Neural progenitor cell (in vitro differentiated cells): ENCODE measurements around the gene INSM1. TPM values are rescaled to one million over a fixed set of nuclear protein-coding genes. Genes with fewer than 3 reads are reported as not detected.
A peak's percentile ranks its signal among the peaks of the same experiment; 100 is the strongest.

Experiments
- DNase-seq: peaks from one replicate; pipeline ENCODE4 v3.0.0-alpha.2; 2016; ENCODE audit warnings: low spot score
- H2AFZ ChIP-seq: fragments of 200-600 bp; sonication (generic); replicated peaks from 2 replicates; pipeline ENCODE4 v1.6.1; 2016; ENCODE audit warnings: antibody characterized with exemption
- H3F3A ChIP-seq: fragments of 200-600 bp; sonication (generic); 2 replicates; pipeline ENCODE4 v1.6.1; 2016; ENCODE audit warnings: antibody characterized with exemption, low read depth
- H3K27ac ChIP-seq: fragments of 200-600 bp; sonication (generic); 2 replicates; pipeline ENCODE4 v1.5.1; 2016; ENCODE audit warnings: mild to moderate bottlenecking
- H3K27me3 ChIP-seq: fragments of 200-600 bp; sonication (generic); 2 replicates; pipeline ENCODE4 v1.6.1; 2016; ENCODE audit warnings: mild to moderate bottlenecking, moderate library complexity
- H3K36me3 ChIP-seq: fragments of 200-600 bp; sonication (generic); 2 replicates; pipeline ENCODE4 v1.5.1; 2016
- H3K4me1 ChIP-seq: fragments of 200-600 bp; sonication (generic); 2 replicates; pipeline ENCODE4 v1.6.1; 2016; ENCODE audit warnings: mixed run types
- H3K4me2 ChIP-seq: fragments of 200-600 bp; sonication (generic); 2 replicates; pipeline ENCODE4 v1.6.1; 2016
- H3K4me3 ChIP-seq: fragments of 200-600 bp; sonication (generic); 2 replicates; pipeline ENCODE4 v1.5.1; 2016
- H3K79me2 ChIP-seq: fragments of 200-600 bp; sonication (generic); 2 replicates; pipeline ENCODE4 v1.6.1; 2016; ENCODE audit warnings: low read depth
- H3K9ac ChIP-seq: fragments of 200-600 bp; sonication (generic); 2 replicates; pipeline ENCODE4 v1.6.1; 2016
- H3K9me3 ChIP-seq: fragments of 200-600 bp; sonication (generic); 2 replicates; pipeline ENCODE4 v1.5.1; 2016; ENCODE audit warnings: low read depth
- H4K20me1 ChIP-seq: fragments of 200-600 bp; sonication (generic); 2 replicates; pipeline ENCODE4 v1.6.1; 2016; ENCODE audit warnings: low read depth
- H3K27ac Mint-ChIP-seq: 3 replicates; pipeline ENCODE4 v1.8.0; 2021; ENCODE audit warnings: mixed read lengths
- H3K27me3 Mint-ChIP-seq: 2 replicates; pipeline ENCODE4 v1.8.0; 2022; ENCODE audit warnings: low read depth, mild to moderate bottlenecking, inconsistent platforms, moderate library complexity, mixed read lengths; ENCODE audit not compliant: insufficient read depth
- H3K36me3 Mint-ChIP-seq: 3 replicates; pipeline ENCODE4 v1.8.0; 2021; ENCODE audit warnings: mixed read lengths
- H3K4me1 Mint-ChIP-seq: 3 replicates; pipeline ENCODE4 v1.8.0; 2021; ENCODE audit warnings: mixed read lengths
- H3K4me3 Mint-ChIP-seq: 3 replicates; pipeline ENCODE4 v1.8.0; 2021; ENCODE audit warnings: mild to moderate bottlenecking, moderate library complexity, mixed read lengths
- H3K9me3 Mint-ChIP-seq: 3 replicates; pipeline ENCODE4 v1.8.0; 2020; ENCODE audit warnings: mixed read lengths
- CTCF ChIP-seq: fragments of 200-600 bp; sonication (generic); IDR thresholded peaks from 2 replicates; pipeline ENCODE4 v1.5.1; 2017; ENCODE audit warnings: antibody characterized with exemption, mild to moderate bottlenecking
- EZH2 ChIP-seq: fragments of 200-600 bp; sonication (generic); IDR thresholded peaks from 2 replicates; pipeline ENCODE4 v1.6.1; 2017; ENCODE audit warnings: antibody characterized with exemption, mild to moderate bottlenecking, moderate library complexity
- EZH2phosphoT487 ChIP-seq: fragments of 200-600 bp; sonication (generic); IDR thresholded peaks from 2 replicates; pipeline ENCODE4 v1.6.1; 2017; ENCODE audit warnings: antibody characterized with exemption
- total RNA-seq: library from RNA; depleted of rRNA; stranded (reverse); fragments of >200 nt; gene quantifications from 2 replicates; pipeline ENCODE4 v1.2.3, GENCODE V29; 2015; ENCODE audit warnings: low replicate concordance

The INSM1 gene
- total RNA-seq, 1 donor from 2014 or later: 0.41 TPM

GRCh38 chr20:20370094-20370575, 2.2 kb downstream of the INSM1 start:
- Histone ChIP-seq H2AFZ (no peak overlapping the region), H3K4me1 (peaks cover 25% of the 10 kb centered on the region), H3K4me3 (no peak overlapping the region), H3K79me2 (no peaks in the 10 kb centered on the region), H3K4me2 (peak overlapping the region; percentile 80), H3K27me3 (peaks cover 100% of the 10 kb centered on the region), H4K20me1 (peaks cover 51% of the 10 kb centered on the region), H3F3A (peaks cover 52% of the 10 kb centered on the region), H3K36me3 (no peaks in the 10 kb centered on the region), H3K9ac (no peak overlapping the region), H3K27ac (no peak overlapping the region), H3K9me3 (no peaks in the 10 kb centered on the region)
- Mint-ChIP-seq H3K4me3 (peak overlapping the region; percentile 90), H3K36me3 (peaks cover 2% of the 10 kb centered on the region), H3K27me3 (peaks cover 65% of the 10 kb centered on the region), H3K27ac (peak overlapping the region; percentile 35), H3K9me3 (peaks cover 4% of the 10 kb centered on the region), H3K4me1 (peaks cover 30% of the 10 kb centered on the region)
- no peak for DNase-seq
- TF ChIP-seq CTCF (no peak), EZH2 (peak; percentile 88), EZH2phosphoT487 (no peak)

GRCh38 chr20:20371083-20371482, 3.2 kb downstream of the INSM1 start:
- H3K27ac ChIP-seq: no peak overlapping the region
- H3K27me3 ChIP-seq: peaks cover 100% of the 10 kb centered on the region
- H3K4me1 Mint-ChIP-seq: peaks cover 22% of the 10 kb centered on the region

DNA sequence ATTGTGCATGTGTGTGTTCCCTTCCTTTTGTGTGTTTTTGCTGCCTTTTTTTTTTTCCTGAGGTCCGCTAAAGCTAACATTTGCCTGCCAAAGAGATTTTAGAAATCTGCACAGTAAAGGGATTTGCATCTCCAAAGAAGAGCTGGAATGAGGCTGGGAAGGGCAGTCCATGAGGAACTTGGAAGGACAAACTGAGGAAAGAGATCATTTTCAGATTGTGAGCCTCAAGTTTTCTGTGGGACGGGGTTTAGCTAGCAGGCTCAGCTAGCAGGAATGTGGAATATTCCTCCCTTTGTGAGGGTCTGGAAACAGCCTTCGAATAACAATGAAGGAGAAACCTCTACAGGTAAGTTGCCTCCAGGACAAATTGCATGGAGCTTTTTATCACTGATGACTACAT, 3.8 kb downstream of the INSM1 start:
- Histone ChIP-seq H3K9me3 (no peaks in the 10 kb centered on the region), H3K36me3 (no peaks in the 10 kb centered on the region), H3K4me3 (no peak overlapping the region), H3K79me2 (no peaks in the 10 kb centered on the region), H3F3A (peaks cover 39% of the 10 kb centered on the region), H3K27me3 (peaks cover 99% of the 10 kb centered on the region), H3K9ac (no peak overlapping the region), H3K4me2 (no peak overlapping the region), H2AFZ (no peak overlapping the region), H3K4me1 (peaks cover 12% of the 10 kb centered on the region), H3K27ac (no peak overlapping the region), H4K20me1 (peaks cover 37% of the 10 kb centered on the region)
- Mint-ChIP-seq H3K4me3 (peak overlapping the region; percentile 69), H3K27ac (no peak overlapping the region), H3K9me3 (peaks cover 8% of the 10 kb centered on the region), H3K27me3 (peaks cover 61% of the 10 kb centered on the region), H3K36me3 (peaks cover 2% of the 10 kb centered on the region), H3K4me1 (peaks cover 18% of the 10 kb centered on the region)
- peak; percentile 43 for DNase-seq
- TF ChIP-seq EZH2: peak; percentile 35
- no peak for TF ChIP-seq EZH2phosphoT487
- TF ChIP-seq CTCF: no peak

More at GRCh38 chr20:20371083-20371482, 3.2 kb downstream of the INSM1 start:
- DNase-seq: peak; percentile 40
- Histone ChIP-seq H3K9ac (no peak overlapping the region), H3K36me3 (no peaks in the 10 kb centered on the region), H3K4me2 (no peak overlapping the region), H3K4me1 (peaks cover 17% of the 10 kb centered on the region), H4K20me1 (peaks cover 42% of the 10 kb centered on the region), H3K9me3 (no peaks in the 10 kb centered on the region), H2AFZ (no peak overlapping the region), H3K79me2 (no peaks in the 10 kb centered on the region), H3F3A (peaks cover 43% of the 10 kb centered on the region), H3K4me3 (no peak overlapping the region)
- H3K27ac Mint-ChIP-seq: no peak overlapping the region
- H3K9me3 Mint-ChIP-seq: peaks cover 8% of the 10 kb centered on the region
- peaks cover 2% of the 10 kb centered on the region for H3K36me3 Mint-ChIP-seq
- H3K27me3 Mint-ChIP-seq: peaks cover 64% of the 10 kb centered on the region
- TF ChIP-seq EZH2phosphoT487 (peak; percentile 55), CTCF (peak; percentile 2), EZH2 (no peak)
- H3K4me3 Mint-ChIP-seq: peak overlapping the region; percentile 69
